Astrocyte of the cerebellum (primary cell): ENCODE results near the gene ITGB4.

Source experiments
- DNase-seq: peaks from one replicate; pipeline ENCODE4 v3.0.0-alpha.2; 2011; ENCODE audit warnings: low read depth
- H3K4me3 ChIP-seq: 2 replicates; pipeline ENCODE4 v1.5.1; 2011; ENCODE audit warnings: mild to moderate bottlenecking, low read depth, low read length, moderate library complexity
- CTCF ChIP-seq: IDR thresholded peaks from 2 replicates; pipeline ENCODE4 v1.5.1; 2012; ENCODE audit warnings: low read length, low read depth, moderate library complexity, mild to moderate bottlenecking; ENCODE audit errors: missing control alignments
- in situ Hi-C: cut with HindIII; loops from 2 replicates; pipeline ENCODE4 v1.10.0; 2017; ENCODE audit warnings: low sequenced_read_pairs

The ITGB4 gene

GRCh38 chr17:75722076-75722475 is 817 bp downstream of the ITGB4 start:
- TF ChIP-seq CTCF = no peak
- peak overlapping the region; percentile 44 for H3K4me3 ChIP-seq
- in situ Hi-C loops = no loop called here
- DNase-seq = no peak

- in situ Hi-C loops = no loop called here
- H3K4me3 ChIP-seq = peak overlapping the region; percentile 44
- DNase-seq = no peak
- no peak for TF ChIP-seq CTCF
Observed at GRCh38 chr17:75722542-75723095, 1.4 kb downstream of the ITGB4 start.

- no peak for DNase-seq
- in situ Hi-C loops = no loop called here
- peak overlapping the region; percentile 44 for H3K4me3 ChIP-seq
- no peak for TF ChIP-seq CTCF
Observed at GRCh38 chr17:75723171-75723930, 2.1 kb downstream of the ITGB4 start.

GRCh38 chr17:75724016-75725003 is 3.1 kb downstream of the ITGB4 start:
- in situ Hi-C loops = no loop called here
- DNase-seq = no peak
- no peak overlapping the region for H3K4me3 ChIP-seq
- no peak for TF ChIP-seq CTCF

GRCh38 chr17:75725504-75725903 is 4.2 kb downstream of the ITGB4 start:
- no peak for DNase-seq
- in situ Hi-C loops = no loop called here
- TF ChIP-seq CTCF = no peak
- H3K4me3 ChIP-seq = no peak overlapping the region

- no peak for DNase-seq
- TF ChIP-seq CTCF = no peak
- no peak overlapping the region for H3K4me3 ChIP-seq
- in situ Hi-C loops = no loop called here
Observed at GRCh38 chr17:75727391-75727790, 6.1 kb downstream of the ITGB4 start.
